Mucosa of rectum (tissue), 2 donors: ENCODE results near the gene LILRA6.
"Not testable (repeated sequence)": the region's sequence is repeated elsewhere in the genome, so short reads cannot be mapped to it uniquely, and the experiment has no call there.

ENCODE experiments used
- H3K27ac ChIP-seq, 2 donors: one replicate each; pipeline ENCODE4 v1.7.0; 2013; ENCODE audit warnings: inconsistent platforms in 2 of 2, low read depth in 2 of 2, low read length in 2 of 2
- H3K27me3 ChIP-seq, 2 donors: one replicate each; pipeline ENCODE4 v1.7.0; 2013; ENCODE audit warnings: low read length in 2 of 2; ENCODE audit not compliant: control insufficient read depth in 2 of 2, insufficient read depth in 2 of 2
- H3K36me3 ChIP-seq, 2 donors: one replicate each; pipeline ENCODE4 v1.7.0; 2013; ENCODE audit warnings: low read length in 2 of 2; ENCODE audit not compliant: control insufficient read depth in 2 of 2, insufficient read depth in 2 of 2
- H3K4me1 ChIP-seq, 2 donors: one replicate each; pipeline ENCODE4 v1.7.0; 2013; ENCODE audit warnings: low read length in 2 of 2, mild to moderate bottlenecking in 1 of 2; ENCODE audit not compliant: control insufficient read depth in 2 of 2, insufficient read depth in 2 of 2
- H3K4me3 ChIP-seq, 2 donors: one replicate each; pipeline ENCODE4 v1.7.0; 2013; ENCODE audit warnings: low read length in 2 of 2
- H3K9ac ChIP-seq, 2 donors: one replicate each; pipeline ENCODE4 v1.7.0; 2013; ENCODE audit warnings: low read length in 2 of 2, low read depth in 1 of 2, mild to moderate bottlenecking in 1 of 2
- H3K9me3 ChIP-seq, 2 donors: one replicate each; pipeline ENCODE4 v1.7.0; 2013; ENCODE audit warnings: low read length in 2 of 2; ENCODE audit not compliant: control insufficient read depth in 2 of 2
- donor health status: healthy.
- donor health status: Normal muscosa, but diverticular disease.

LILRA6 gene

GRCh38 chr19:54242646-54243045, at the start of gene LILRA6:
Gene LILRA6, minus strand, starts transcription at chr19:54242790.
- H3K4me3 ChIP-seq, H3K27ac ChIP-seq, H3K9ac ChIP-seq: not testable (repeated sequence)

GRCh38 chr19:54289160-54289559, 46.6 kb upstream of the LILRA6 start:
- not testable (repeated sequence) for H3K9ac ChIP-seq, H3K9me3 ChIP-seq, H3K27me3 ChIP-seq, H3K4me1 ChIP-seq, H3K4me3 ChIP-seq, H3K36me3 ChIP-seq, H3K27ac ChIP-seq

More at GRCh38 chr19:54242646-54243045, at the start of gene LILRA6:
- not testable (repeated sequence) for H3K27me3 ChIP-seq, H3K4me1 ChIP-seq, H3K36me3 ChIP-seq, H3K9me3 ChIP-seq

GRCh38 chr19:54287456-54287855, 44.9 kb upstream of the LILRA6 start:
- Histone ChIP-seq H3K4me1 (peaks cover 0 to 2% of the 10 kb centered on the region in 2 donors), H3K9me3 (no peaks in the 10 kb centered on the region), H3K27me3 (no peaks in the 10 kb centered on the region), H3K9ac (no peak overlapping the region), H3K27ac (no peak overlapping the region), H3K36me3 (no peaks in the 10 kb centered on the region), H3K4me3 (no peak overlapping the region)

- not testable (repeated sequence) for H3K9me3 ChIP-seq, H3K27ac ChIP-seq, H3K9ac ChIP-seq, H3K4me1 ChIP-seq, H3K4me3 ChIP-seq, H3K27me3 ChIP-seq, H3K36me3 ChIP-seq
Observed at GRCh38 chr19:54286283-54286682, 43.7 kb upstream of the LILRA6 start.

- not testable (repeated sequence) for H3K9ac ChIP-seq, H3K4me3 ChIP-seq, H3K27ac ChIP-seq, H3K9me3 ChIP-seq, H3K27me3 ChIP-seq, H3K36me3 ChIP-seq, H3K4me1 ChIP-seq
Observed at GRCh38 chr19:54285427-54286056, 43.0 kb upstream of the LILRA6 start.

GRCh38 chr19:54282686-54283470, 40.3 kb upstream of the LILRA6 start:
- Histone ChIP-seq H3K27ac (no peak overlapping the region), H3K9ac (no peak overlapping the region), H3K4me1 (peaks cover 0 to 2% of the 10 kb centered on the region in 2 donors), H3K27me3 (no peaks in the 10 kb centered on the region), H3K9me3 (no peaks in the 10 kb centered on the region), H3K36me3 (no peaks in the 10 kb centered on the region), H3K4me3 (no peak overlapping the region)

- not testable (repeated sequence) for H3K27me3 ChIP-seq, H3K4me1 ChIP-seq, H3K27ac ChIP-seq, H3K9ac ChIP-seq, H3K4me3 ChIP-seq, H3K36me3 ChIP-seq, H3K9me3 ChIP-seq
Observed at GRCh38 chr19:54281729-54282075, 39.1 kb upstream of the LILRA6 start.

GRCh38 chr19:54281007-54281728, 38.6 kb upstream of the LILRA6 start, which contains the start of gene LILRB2:
Gene LILRB2, minus strand, starts transcription at chr19:54281110. Its CDS starts 614 bp downstream, at chr19:54280496.
- H3K4me1 ChIP-seq: peaks cover 0 to 2% of the 10 kb centered on the region in 2 donors
- no peaks in the 10 kb centered on the region for H3K27me3 ChIP-seq
- peak within 1 kb of the TSS; percentile 10 to 37 for H3K4me3 ChIP-seq
- peak within 1 kb of the TSS in 1 of 2 donors; percentile 56 for H3K27ac ChIP-seq
- H3K9ac ChIP-seq: no peak within 1 kb of the TSS
- no peaks in the 10 kb centered on the region for H3K9me3 ChIP-seq
- no peaks in the 10 kb centered on the region for H3K36me3 ChIP-seq

GRCh38 chr19:54280441-54280840, 37.9 kb upstream of the LILRA6 start:
- peak overlapping the region in 1 of 2 donors; percentile 56 for H3K27ac ChIP-seq
- not testable (repeated sequence) for H3K4me1 ChIP-seq, H3K9ac ChIP-seq, H3K9me3 ChIP-seq, H3K27me3 ChIP-seq, H3K36me3 ChIP-seq
- H3K4me3 ChIP-seq: peak overlapping the region; percentile 10 to 37

- H3K9me3 ChIP-seq, H3K4me1 ChIP-seq, H3K36me3 ChIP-seq, H3K27me3 ChIP-seq, H3K9ac ChIP-seq: not testable (repeated sequence)
- peak overlapping the region in 1 of 2 donors; percentile 26 for H3K4me3 ChIP-seq
- H3K27ac ChIP-seq: peak overlapping the region in 1 of 2 donors; percentile 9
Observed at GRCh38 chr19:54280025-54280424, 37.4 kb upstream of the LILRA6 start.
